Measurements from ENCODE around the gene GUK1. TPM values are rescaled to one million over a fixed set of nuclear protein-coding genes. Genes with fewer than 3 reads are reported as not detected.

Gene GUK1
- total RNA-seq, 1 donor from 2014 or later: 150 TPM

DNA sequence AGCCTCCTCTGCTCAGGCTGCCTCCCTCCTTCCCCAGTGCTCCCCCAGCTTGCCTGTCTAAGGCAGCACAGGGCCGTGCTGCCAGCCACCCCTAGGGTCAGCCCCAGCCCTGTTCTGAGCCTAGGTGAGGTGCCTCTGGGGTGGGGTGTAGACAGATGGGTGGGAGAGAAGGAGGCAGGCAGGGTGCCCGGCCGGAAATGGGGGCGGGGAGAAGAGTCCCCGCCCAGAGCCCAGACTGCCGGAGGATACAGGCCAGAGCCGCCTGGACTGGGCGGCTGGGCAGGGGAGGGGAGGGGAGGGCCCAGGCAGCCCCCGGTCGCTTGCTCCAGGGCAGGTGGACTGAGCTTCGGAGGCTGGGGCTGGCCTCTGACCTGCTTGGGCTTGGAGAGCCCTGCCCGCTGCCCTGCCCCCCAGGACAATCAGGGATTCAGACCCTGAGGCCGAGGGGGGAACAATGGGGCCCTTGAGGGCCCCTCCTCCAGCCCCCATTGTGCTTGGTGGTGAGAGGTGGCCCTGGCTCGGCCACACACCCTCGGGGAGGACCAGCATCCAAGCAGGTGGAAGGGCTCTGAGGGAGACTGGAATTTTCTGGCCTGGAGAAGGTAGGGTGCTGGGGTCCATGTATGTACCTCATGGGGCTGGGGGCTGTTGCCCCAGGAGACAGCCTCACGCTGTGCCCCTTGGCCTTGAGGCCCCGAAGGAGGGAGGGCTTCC, 9.5 kb downstream of the GUK1 start, which contains the start of gene GJC2:
Gene GJC2, plus strand, starts transcription at position 525 of the 714 bp plus-strand sequence. CDS start 7,829 bp downstream, outside the sequence.
- peaks cover 71% of the 10 kb centered on the region for H3K4me1 ChIP-seq
- H3K36me3 ChIP-seq: peaks cover 37% of the 10 kb centered on the region
- H3K27me3 ChIP-seq (ENCODE audit: low read depth): no peaks in the 10 kb centered on the region
- H3K4me3 ChIP-seq: peak within 1 kb of the TSS; percentile 59
- intact Hi-C loops (cut with micrococcal nuclease): no loop called here
- TF ChIP-seq, protein P1, sequence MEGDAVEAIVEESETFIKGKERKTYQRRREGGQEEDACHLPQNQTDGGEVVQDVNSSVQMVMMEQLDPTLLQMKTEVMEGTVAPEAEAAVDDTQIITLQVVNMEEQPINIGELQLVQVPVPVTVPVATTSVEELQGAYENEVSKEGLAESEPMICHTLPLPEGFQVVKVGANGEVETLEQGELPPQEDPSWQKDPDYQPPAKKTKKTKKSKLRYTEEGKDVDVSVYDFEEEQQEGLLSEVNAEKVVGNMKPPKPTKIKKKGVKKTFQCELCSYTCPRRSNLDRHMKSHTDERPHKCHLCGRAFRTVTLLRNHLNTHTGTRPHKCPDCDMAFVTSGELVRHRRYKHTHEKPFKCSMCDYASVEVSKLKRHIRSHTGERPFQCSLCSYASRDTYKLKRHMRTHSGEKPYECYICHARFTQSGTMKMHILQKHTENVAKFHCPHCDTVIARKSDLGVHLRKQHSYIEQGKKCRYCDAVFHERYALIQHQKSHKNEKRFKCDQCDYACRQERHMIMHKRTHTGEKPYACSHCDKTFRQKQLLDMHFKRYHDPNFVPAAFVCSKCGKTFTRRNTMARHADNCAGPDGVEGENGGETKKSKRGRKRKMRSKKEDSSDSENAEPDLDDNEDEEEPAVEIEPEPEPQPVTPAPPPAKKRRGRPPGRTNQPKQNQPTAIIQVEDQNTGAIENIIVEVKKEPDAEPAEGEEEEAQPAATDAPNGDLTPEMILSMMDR (IDR thresholded peaks at IDR 0.05; ENCODE audit: borderline replicate concordance): no peak
- H3K27ac ChIP-seq (replicated peaks): peak within 1 kb of the TSS; percentile 90
- DNase-seq: peak; percentile 65
- H3K9me3 ChIP-seq (replicated peaks): no peaks in the 10 kb centered on the region

DNA sequence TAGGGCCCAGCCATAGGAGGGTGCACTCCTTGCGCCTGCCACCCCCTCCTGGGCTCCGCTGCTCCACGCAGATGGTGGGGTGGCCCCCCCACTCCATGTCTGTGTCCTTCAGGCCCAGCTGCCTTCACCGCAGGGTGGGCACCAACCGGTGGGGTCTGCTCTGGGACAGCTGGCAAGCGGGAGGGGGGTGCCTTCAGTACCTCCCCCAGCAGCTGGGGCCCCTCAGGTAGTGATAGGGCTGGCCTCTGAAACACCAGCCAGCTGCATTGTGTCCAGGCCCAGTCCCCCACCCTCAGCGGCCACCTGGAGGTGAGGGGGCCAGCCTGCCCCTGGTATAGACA, 10.0 kb downstream of the GUK1 start:
- no peak for DNase-seq
- Histone ChIP-seq H3K36me3 (peaks cover 37% of the 10 kb centered on the region), H3K27ac (replicated peaks) (peak overlapping the region; percentile 90), H3K4me3 (peak overlapping the region; percentile 59), H3K27me3 (ENCODE audit: low read depth) (no peaks in the 10 kb centered on the region), H3K9me3 (replicated peaks) (no peaks in the 10 kb centered on the region), H3K4me1 (peaks cover 66% of the 10 kb centered on the region)
- intact Hi-C loops (cut with micrococcal nuclease): no loop called here
- TF ChIP-seq, protein P1 (IDR thresholded peaks at IDR 0.05; ENCODE audit: borderline replicate concordance): no peak

DNA sequence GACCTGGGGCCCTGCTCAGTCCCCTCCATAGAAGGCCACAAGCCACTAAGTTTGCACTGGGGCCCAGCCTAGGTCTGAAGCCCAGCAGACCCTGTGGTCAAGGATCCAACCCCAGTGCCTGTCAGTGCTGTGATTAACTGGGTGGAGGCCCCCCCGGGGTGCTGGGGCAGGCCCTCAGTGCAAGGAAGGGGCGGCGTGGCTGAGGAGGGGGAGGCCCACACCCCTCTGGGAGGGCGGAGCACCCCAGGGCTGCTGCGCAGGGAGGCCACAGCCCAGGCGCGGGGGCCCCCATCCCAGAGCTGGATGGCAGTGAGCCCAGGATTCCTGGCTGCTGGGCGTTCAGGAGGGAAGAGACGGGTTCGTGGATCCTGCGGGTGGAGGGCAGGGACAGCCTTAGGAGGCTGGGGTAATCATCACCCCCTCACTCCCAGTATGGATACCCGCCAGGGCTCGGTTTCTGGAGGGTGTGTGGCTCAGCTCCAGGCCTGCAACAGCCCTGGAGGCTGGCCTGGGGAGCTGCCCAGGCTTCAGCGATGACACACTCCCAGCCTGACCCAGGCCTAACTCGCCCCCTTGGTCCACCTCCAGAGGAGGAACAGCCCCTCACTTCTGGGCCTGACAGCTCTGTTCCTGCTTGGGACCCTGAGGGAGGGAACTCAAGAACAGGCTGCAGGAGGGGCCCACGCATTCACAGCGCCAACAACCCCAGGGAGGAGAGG, 10.5 kb downstream of the GUK1 start:
- Histone ChIP-seq H3K4me3 (peak overlapping the region; percentile 59), H3K27ac (replicated peaks) (peak overlapping the region; percentile 90), H3K9me3 (replicated peaks) (no peaks in the 10 kb centered on the region), H3K36me3 (peaks cover 31% of the 10 kb centered on the region), H3K27me3 (ENCODE audit: low read depth) (no peaks in the 10 kb centered on the region), H3K4me1 (peaks cover 61% of the 10 kb centered on the region)
- intact Hi-C loops (cut with micrococcal nuclease): no loop called here
- peak; percentile 68 for DNase-seq
- TF ChIP-seq, protein P1 (IDR thresholded peaks at IDR 0.05; ENCODE audit: borderline replicate concordance): no peak

DNA sequence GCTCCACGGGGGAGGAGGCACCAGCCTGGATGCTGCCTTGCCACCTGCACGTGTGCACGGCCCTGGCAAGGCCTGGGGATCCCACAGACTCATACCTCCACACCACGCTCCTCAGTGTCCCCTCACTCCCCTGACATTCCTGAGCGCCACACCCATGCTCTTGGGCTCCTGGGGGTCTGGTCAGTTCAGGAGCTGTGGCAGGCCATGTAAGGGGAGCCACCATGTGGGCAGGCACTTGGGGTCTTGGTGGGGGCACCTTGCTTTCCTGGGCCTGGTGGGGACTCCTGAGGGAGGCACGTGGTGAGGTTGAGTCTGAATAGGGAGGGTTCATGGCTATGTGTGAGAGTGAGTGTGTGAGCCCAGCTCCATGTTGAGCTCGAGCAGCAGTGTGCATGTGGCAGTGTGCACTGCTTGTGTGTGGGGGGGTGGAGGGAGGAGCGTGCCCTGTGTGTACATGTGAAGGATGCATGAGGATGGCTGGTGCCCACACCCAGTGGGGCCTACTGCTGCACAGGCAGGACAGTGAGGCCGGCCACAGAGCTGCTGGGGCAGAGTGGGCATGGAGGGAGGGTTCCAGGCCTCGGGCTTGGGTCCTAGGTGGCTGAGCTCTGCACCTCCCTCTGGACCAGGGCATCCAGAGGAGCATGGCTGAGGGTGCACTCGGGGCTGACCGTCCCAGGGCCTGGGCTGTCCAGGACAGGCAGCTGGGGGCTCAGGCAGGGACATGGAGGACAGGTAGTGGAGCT, 11.3 kb downstream of the GUK1 start:
- H3K4me3 ChIP-seq: peak overlapping the region; percentile 59
- H3K4me1 ChIP-seq: peaks cover 59% of the 10 kb centered on the region
- intact Hi-C loops (cut with micrococcal nuclease): no loop called here
- no peaks in the 10 kb centered on the region for H3K27me3 ChIP-seq (ENCODE audit: low read depth)
- H3K9me3 ChIP-seq (replicated peaks): no peaks in the 10 kb centered on the region
- H3K27ac ChIP-seq (replicated peaks): peak overlapping the region; percentile 90
- peak; percentile 13 for DNase-seq
- peaks cover 26% of the 10 kb centered on the region for H3K36me3 ChIP-seq
- TF ChIP-seq, protein P1 (IDR thresholded peaks at IDR 0.05; ENCODE audit: borderline replicate concordance): no peak

DNA sequence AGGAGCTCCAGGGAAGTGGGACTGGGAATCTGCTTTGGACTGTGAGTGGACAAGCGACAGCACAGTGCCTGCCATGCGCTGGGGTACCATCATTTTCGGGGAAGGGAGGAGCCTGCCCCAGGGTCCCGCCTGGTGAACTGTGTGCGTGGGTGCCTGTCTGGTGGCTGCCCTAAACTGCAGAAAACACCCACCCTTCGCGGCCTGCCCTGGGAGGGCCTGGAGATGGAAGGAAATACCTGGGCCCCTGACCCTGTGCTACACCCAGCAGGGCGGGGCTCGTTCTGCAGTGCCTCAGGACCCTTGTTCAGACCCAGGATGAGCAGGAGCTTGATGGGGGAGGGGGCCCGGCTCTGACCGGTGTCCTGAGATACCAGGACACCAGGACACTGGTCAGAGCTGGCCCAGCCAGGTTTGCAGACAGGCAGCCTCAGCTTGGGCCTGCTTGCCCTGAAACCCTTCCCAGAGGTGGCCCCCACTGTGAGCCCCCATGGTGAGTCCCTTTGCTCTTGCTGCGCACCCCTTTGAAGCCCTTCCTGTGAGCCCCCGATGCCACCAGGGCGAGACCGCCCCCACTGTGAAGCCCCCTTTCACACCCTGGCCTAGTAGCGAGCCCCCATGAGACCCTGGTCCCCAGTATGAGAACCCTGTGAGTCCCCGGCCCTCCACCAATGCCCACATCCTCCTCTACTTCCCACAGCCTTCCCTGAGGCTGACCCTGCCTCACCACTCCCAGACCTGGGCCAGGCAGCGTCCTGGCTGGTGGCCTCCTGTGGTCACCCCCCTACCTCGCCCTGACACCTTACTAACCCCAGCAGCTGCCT, 12.2 kb downstream of the GUK1 start:
- H3K4me1 ChIP-seq: peaks cover 51% of the 10 kb centered on the region
- H3K9me3 ChIP-seq (replicated peaks): no peaks in the 10 kb centered on the region
- peaks cover 17% of the 10 kb centered on the region for H3K36me3 ChIP-seq
- intact Hi-C loops (cut with micrococcal nuclease): no loop called here
- H3K27ac ChIP-seq (replicated peaks): peak overlapping the region; percentile 90
- no peaks in the 10 kb centered on the region for H3K27me3 ChIP-seq (ENCODE audit: low read depth)
- TF ChIP-seq, protein P1 (IDR thresholded peaks at IDR 0.05; ENCODE audit: borderline replicate concordance): no peak
- DNase-seq: peak; percentile 15
- H3K4me3 ChIP-seq: no peak overlapping the region
